HCT116 (cell line): ENCODE data around the gene PCDHGB4. TPM values are rescaled to one million over a fixed set of nuclear protein-coding genes. Genes with fewer than 3 reads are reported as not detected.

Source experiments
- ATAC-seq: fragments of 200-7000 bp; cut with Tn5 transposase; 2 replicates; pipeline ENCODE4 v1.9.1; 2020; ENCODE audit warnings: mild to moderate bottlenecking, moderate library complexity
- BruUV-seq: library from RNA; stranded (reverse); fragments of 400-500 nt; replicated peaks from 2 replicates; lab custom pipeline; 2021; lab: Mats Ljungman, UMichigan
- CTCF ChIA-PET: fragments of 300-600 bp; sonication (Branson Sonifier 250); formaldehyde crosslinking; loops from one replicate; lab custom pipeline; 2021; ENCODE audit warnings: antibody characterized with exemption; lab: Charles Lee
- POLR2A ChIA-PET: fragments of 300-600, 350-600 bp; sonication (Branson Sonifier 250); formaldehyde crosslinking; loops from one replicate; lab custom pipeline; 2021; ENCODE audit warnings: antibody characterized with exemption; lab: Charles Lee
- RAD21 ChIA-PET, 2 experiments: fragments of 300-600 bp; sonication (Branson Sonifier 250); formaldehyde crosslinking; loops; one replicate each; lab custom pipeline; 2023; ENCODE audit warnings: low total read pairs in 2 of 2; ENCODE audit not compliant: uncharacterized antibody in 2 of 2, unreplicated experiment in 2 of 2, low non-redundant PET in 1 of 2; lab: Charles Lee
- DNase-seq: peaks from one replicate; pipeline ENCODE4 v3.0.0-alpha.2; 2010; ENCODE audit warnings: low read depth, low spot score
- H2AFZ ChIP-seq: fragments of 200-600 bp; shearing (Covaris generic), sonication (generic); 2 replicates; pipeline ENCODE4 v1.6.1; 2017; ENCODE audit warnings: low read depth, mixed run types, mixed read lengths, antibody characterized with exemption, low read length; ENCODE audit not compliant: poor library complexity, severe bottlenecking
- H3K27ac ChIP-seq: 2 replicates; pipeline ENCODE4 v1.5.1; 2012; ENCODE audit warnings: low read depth, low read length
- H3K27me3 ChIP-seq: fragments of 200-600 bp; sonication (generic); 2 replicates; pipeline ENCODE4 v1.6.1; 2016; ENCODE audit warnings: mixed run types, low read length, mixed read lengths; ENCODE audit not compliant: insufficient read depth
- H3K36me3 ChIP-seq, 2 experiments: fragments of 200-500 bp in 1 of 2; fragments of 200-600 bp in 1 of 2; sonication (Bioruptor generic) in 1 of 2; sonication (generic) in 1 of 2; 2 replicates each; pipeline versions ENCODE4 v1.5.1 to v1.6.1; 2014 to 2016; ENCODE audit warnings: low read length in 2 of 2, inconsistent platforms in 1 of 2, mixed read lengths in 1 of 2, mixed run types in 1 of 2; ENCODE audit not compliant: insufficient read depth in 2 of 2, control insufficient read depth in 1 of 2
- H3K4me1 ChIP-seq, 2 experiments: fragments of 200-600 bp in 1 of 2; sonication (generic) in 1 of 2; 2 replicates each; pipeline versions ENCODE4 v1.5.1 to v1.6.1; 2012 to 2017; ENCODE audit warnings: low read length in 2 of 2, inconsistent platforms in 1 of 2, mild to moderate bottlenecking in 1 of 2, mixed read lengths in 1 of 2, mixed run types in 1 of 2, moderate library complexity in 1 of 2; ENCODE audit not compliant: insufficient read depth in 2 of 2, control insufficient read depth in 1 of 2
- H3K4me2 ChIP-seq: fragments of 200-600 bp; sonication (generic); 2 replicates; pipeline ENCODE4 v1.6.1; 2017; ENCODE audit warnings: mixed run types, low read length, mixed read lengths
- H3K4me3 ChIP-seq, 2 experiments: fragments of 200-600 bp in 1 of 2; sonication (generic) in 1 of 2; replicated peaks in 1 of 2; 2 replicates each; pipeline ENCODE4 v1.5.1; 2011 to 2016; ENCODE audit warnings: low read length in 2 of 2, control low read depth in 1 of 2, low read depth in 1 of 2, mild to moderate bottlenecking in 1 of 2, mixed read lengths in 1 of 2, mixed run types in 1 of 2
- H3K79me2 ChIP-seq: fragments of 200-600 bp; sonication (generic); 2 replicates; pipeline ENCODE4 v1.6.1; 2017; ENCODE audit warnings: mild to moderate bottlenecking, mixed run types, low read length, moderate library complexity, mixed read lengths; ENCODE audit not compliant: insufficient read depth
- H3K9ac ChIP-seq: fragments of 200-600 bp; sonication (generic); 2 replicates; pipeline ENCODE4 v1.6.1; 2016; ENCODE audit warnings: low read length, mixed read lengths
- H3K9me2 ChIP-seq: fragments of 200-600 bp; sonication (generic), shearing (Covaris generic); 2 replicates; pipeline ENCODE4 v1.6.1; 2017; ENCODE audit warnings: mixed run types, mild to moderate bottlenecking, moderate library complexity; ENCODE audit not compliant: insufficient read depth
- H3K9me3 ChIP-seq, 2 experiments: fragments of 200-500 bp in 1 of 2; fragments of 200-600 bp in 1 of 2; sonication (Bioruptor generic) in 1 of 2; sonication (generic) in 1 of 2; 2 replicates each; pipeline ENCODE4 v1.6.1; 2014 to 2017; ENCODE audit warnings: low read length in 2 of 2, mixed read lengths in 2 of 2, inconsistent platforms in 1 of 2, low read depth in 1 of 2, mild to moderate bottlenecking in 1 of 2, mixed run types in 1 of 2, moderate library complexity in 1 of 2; ENCODE audit not compliant: control insufficient read depth in 1 of 2, insufficient read depth in 1 of 2
- H4K20me1 ChIP-seq: fragments of 200-600 bp; sonication (generic), shearing (Covaris generic); 2 replicates; pipeline ENCODE4 v1.6.1; 2017; ENCODE audit warnings: mixed run types, mild to moderate bottlenecking, moderate library complexity; ENCODE audit not compliant: insufficient read depth
- CBX3 ChIP-seq: IDR thresholded peaks from 2 replicates; pipeline ENCODE4 v1.6.1; 2012; ENCODE audit warnings: low read depth
- CEBPB ChIP-seq: IDR thresholded peaks from 2 replicates; pipeline ENCODE4 v1.6.1; 2012; ENCODE audit warnings: low read depth
- CTCF ChIP-seq, 3 experiments: fragments of 200-600 bp in 1 of 3; sonication (generic) in 1 of 3; IDR thresholded peaks in 2 of 3; conservative IDR thresholded peaks in 1 of 3; 2 replicates each; pipeline ENCODE4 v1.5.1; 2012 to 2017; ENCODE audit warnings: low read depth in 2 of 3, low read length in 2 of 3, antibody characterized with exemption in 1 of 3, borderline replicate concordance in 1 of 3, control low read depth in 1 of 3, mild to moderate bottlenecking in 1 of 3, mixed read lengths in 1 of 3, mixed run types in 1 of 3, moderate library complexity in 1 of 3; ENCODE audit not compliant: insufficient read depth in 1 of 3
- ELF1 ChIP-seq: IDR thresholded peaks from 2 replicates; pipeline ENCODE4 v1.6.1; 2012; ENCODE audit warnings: low read depth, borderline replicate concordance
- EZH2 ChIP-seq: fragments of 200-600 bp; sonication (generic); IDR thresholded peaks from 2 replicates; pipeline ENCODE4 v1.6.1; 2017; ENCODE audit warnings: antibody characterized with exemption, mixed run types
- EZH2phosphoT487 ChIP-seq: fragments of 200-600 bp; IDR thresholded peaks from 2 replicates; pipeline ENCODE4 v1.6.1; 2018; ENCODE audit warnings: antibody characterized with exemption, borderline replicate concordance
- JUND ChIP-seq: IDR thresholded peaks from 2 replicates; pipeline ENCODE4 v1.6.1; 2012
- POLR2A ChIP-seq: IDR thresholded peaks from 2 replicates; pipeline ENCODE4 v1.7.0; 2011; ENCODE audit warnings: borderline replicate concordance; ENCODE audit not compliant: insufficient read depth, insufficient read length; ENCODE audit errors: extremely low read depth
- POLR2AphosphoS5 ChIP-seq: IDR thresholded peaks from 2 replicates; pipeline ENCODE4 v1.6.1; 2011; ENCODE audit warnings: mild to moderate bottlenecking, low read depth, low read length, moderate library complexity
- SP1 ChIP-seq: IDR thresholded peaks from 2 replicates; pipeline ENCODE4 v1.6.1; 2012; ENCODE audit warnings: low read depth
- TCF7L2 ChIP-seq: IDR thresholded peaks from 2 replicates; pipeline ENCODE4 v1.7.0; 2011; ENCODE audit warnings: borderline replicate concordance, inconsistent platforms; ENCODE audit not compliant: insufficient read depth, insufficient read length; ENCODE audit errors: extremely low read depth
- intact Hi-C: fragments of 100-400 bp; cut with micrococcal nuclease; formaldehyde crosslinking; loops from 2 replicates; pipeline ENCODE4 v1.10.0; 2022
- total RNA-seq: library from RNA; stranded (reverse); gene quantifications from one replicate; pipeline ENCODE4 v1.2.1, GENCODE V29; 2021; ENCODE audit not compliant: unreplicated experiment

PCDHGB4 gene
- total RNA-seq, 1 experiment from 2014 or later, result not detected

GRCh38 chr5:141342773-141343172, 44.7 kb upstream of the PCDHGB4 start:
- no peak overlapping the region for H3K4me3 ChIP-seq
- no peak overlapping the region for H2AFZ ChIP-seq
- H3K4me2 ChIP-seq, result no peak overlapping the region
- TF ChIP-seq TCF7L2 (no peak), CBX3 (no peak), CEBPB (no peak), SP1 (no peak), EZH2 (no peak), CTCF (IDR thresholded peaks at IDR 0.05 in 2 of 3, conservative IDR thresholded peaks at IDR 0.05 in 1 of 3; ENCODE audit: borderline replicate concordance in 1 of 3, insufficient read depth in 1 of 3, low read depth in 2 of 3, low read length in 2 of 3) (no peak), POLR2AphosphoS5 (no peak), ELF1 (no peak), JUND (no peak), EZH2phosphoT487 (no peak), POLR2A (no peak)
- ChIA-PET CTCF (no interaction called here), RAD21 (no interaction called here), POLR2A (no interaction called here)
- H3K27me3 ChIP-seq, result no peaks in the 10 kb centered on the region
- no peaks in the 10 kb centered on the region for H3K79me2 ChIP-seq
- BruUV-seq, result no TSS peak
- H4K20me1 ChIP-seq, result no peaks in the 10 kb centered on the region
- no peak overlapping the region for H3K27ac ChIP-seq
- peaks cover 4% of the 10 kb centered on the region in 2 experiments; a peak in 2 of 4 replicates for H3K9me3 ChIP-seq
- DNase-seq, result no peak
- no peaks in the 10 kb centered on the region for H3K9me2 ChIP-seq
- no peak for ATAC-seq
- no peaks in the 10 kb centered on the region for H3K4me1 ChIP-seq
- no peak overlapping the region for H3K9ac ChIP-seq
- no peaks in the 10 kb centered on the region for H3K36me3 ChIP-seq
- intact Hi-C loops, result no loop called here
